ENCODE measurements around the gene CFAP100. TPM values are rescaled to one million over a fixed set of nuclear protein-coding genes. Genes with fewer than 3 reads are reported as not detected.

Gene CFAP100
- total and polyA plus RNA-seq, 2 experiments from 2014 or later, result not detected

GRCh38 chr3:126371096-126371705 is 23.5 kb upstream of the CFAP100 start:
- Histone ChIP-seq H3K27me3 (no peaks in the 10 kb centered on the region), H3K4me3 (no peak overlapping the region), H3K9me3 (ENCODE audit: low read depth) (no peaks in the 10 kb centered on the region), H3K36me3 (no peaks in the 10 kb centered on the region), H3K27ac (no peak overlapping the region), H3K4me1 (ENCODE audit: low read depth) (no peaks in the 10 kb centered on the region)
- no peak for DNase-seq (ENCODE audit: low read depth in 1 of 2, low spot score in 1 of 2)
- no peak for TF ChIP-seq CTCF (IDR thresholded peaks at IDR 0.05; ENCODE audit: low read depth, low read length)

- Histone ChIP-seq H3K4me1 (ENCODE audit: low read depth) (no peaks in the 10 kb centered on the region), H3K9me3 (ENCODE audit: low read depth) (no peaks in the 10 kb centered on the region), H3K27me3 (no peaks in the 10 kb centered on the region), H3K27ac (no peak overlapping the region), H3K4me3 (no peak overlapping the region), H3K36me3 (no peaks in the 10 kb centered on the region)
- DNase-seq (ENCODE audit: low read depth in 1 of 2, low spot score in 1 of 2), result no peak
- no peak for TF ChIP-seq CTCF (IDR thresholded peaks at IDR 0.05; ENCODE audit: low read depth, low read length)
These were observed 22.1 kb upstream of the CFAP100 start for GRCh38 chr3:126372413-126373145.

GRCh38 chr3:126373146-126373613 is 21.5 kb upstream of the CFAP100 start:
- TF ChIP-seq CTCF (IDR thresholded peaks at IDR 0.05; ENCODE audit: low read depth, low read length), result no peak
- Histone ChIP-seq H3K9me3 (ENCODE audit: low read depth) (no peaks in the 10 kb centered on the region), H3K36me3 (no peaks in the 10 kb centered on the region), H3K4me3 (no peak overlapping the region), H3K4me1 (ENCODE audit: low read depth) (no peaks in the 10 kb centered on the region), H3K27me3 (no peaks in the 10 kb centered on the region), H3K27ac (no peak overlapping the region)
- no peak for DNase-seq (ENCODE audit: low read depth in 1 of 2, low spot score in 1 of 2)

GRCh38 chr3:126373682-126374601 is 20.8 kb upstream of the CFAP100 start:
- Histone ChIP-seq H3K36me3 (no peaks in the 10 kb centered on the region), H3K4me1 (ENCODE audit: low read depth) (no peaks in the 10 kb centered on the region), H3K27ac (no peak overlapping the region), H3K9me3 (ENCODE audit: low read depth) (no peaks in the 10 kb centered on the region), H3K27me3 (no peaks in the 10 kb centered on the region), H3K4me3 (no peak overlapping the region)
- DNase-seq (ENCODE audit: low read depth in 1 of 2, low spot score in 1 of 2), result peak; percentile 28 to 83
- TF ChIP-seq CTCF (IDR thresholded peaks at IDR 0.05; ENCODE audit: low read depth, low read length), result no peak

GRCh38 chr3:126375835-126376331 is 18.8 kb upstream of the CFAP100 start:
- Histone ChIP-seq H3K9me3 (ENCODE audit: low read depth) (no peaks in the 10 kb centered on the region), H3K36me3 (no peaks in the 10 kb centered on the region), H3K27ac (no peak overlapping the region), H3K4me1 (ENCODE audit: low read depth) (no peaks in the 10 kb centered on the region), H3K27me3 (no peaks in the 10 kb centered on the region), H3K4me3 (no peak overlapping the region)
- no peak for TF ChIP-seq CTCF (IDR thresholded peaks at IDR 0.05; ENCODE audit: low read depth, low read length)
- no peak for DNase-seq (ENCODE audit: low read depth in 1 of 2, low spot score in 1 of 2)
